Retina (tissue), 1 donor: ENCODE data around the gene SEMA4D.

Experiments used
- DNase-seq: peaks from one replicate; pipeline ENCODE4 v3.0.0-alpha.2; 2016

SEMA4D gene

GRCh38 chr9:89464300-89464901 is 33.5 kb downstream of the SEMA4D start:
- no peak for DNase-seq

GRCh38 chr9:89462817-89463683 is 34.9 kb downstream of the SEMA4D start:
- no peak for DNase-seq

- no peak for DNase-seq
Measured at GRCh38 chr9:89462199-89462598, 35.7 kb downstream of the SEMA4D start.

- no peak for DNase-seq
Measured at GRCh38 chr9:89461265-89461664, 36.6 kb downstream of the SEMA4D start.

GRCh38 chr9:89460551-89460950 is 37.4 kb downstream of the SEMA4D start:
- DNase-seq = no peak

- no peak for DNase-seq
Measured at GRCh38 chr9:89458768-89459496, 39.0 kb downstream of the SEMA4D start.

- no peak for DNase-seq
Measured at GRCh38 chr9:89457376-89457855, 40.5 kb downstream of the SEMA4D start.

GRCh38 chr9:89455356-89455824 is 42.5 kb downstream of the SEMA4D start:
- no peak for DNase-seq

- DNase-seq = no peak
Measured at GRCh38 chr9:89454498-89455355, 43.2 kb downstream of the SEMA4D start.

- no peak for DNase-seq
Measured at GRCh38 chr9:89453452-89453851, 44.5 kb downstream of the SEMA4D start.

- DNase-seq = no peak
Measured at GRCh38 chr9:89452561-89452960, 45.4 kb downstream of the SEMA4D start.

GRCh38 chr9:89450213-89450612 is 47.7 kb downstream of the SEMA4D start:
- no peak for DNase-seq

- no peak for DNase-seq
Measured at GRCh38 chr9:89449261-89449671, 48.6 kb downstream of the SEMA4D start.

- DNase-seq = no peak
Measured at GRCh38 chr9:89448821-89449220, 49.1 kb downstream of the SEMA4D start.

GRCh38 chr9:89448381-89448780 is 49.5 kb downstream of the SEMA4D start:
- no peak for DNase-seq

- DNase-seq = no peak
Measured at GRCh38 chr9:89447416-89447815, 50.5 kb downstream of the SEMA4D start.

- DNase-seq = no peak
Measured at GRCh38 chr9:89446961-89447310, 51.0 kb downstream of the SEMA4D start.

GRCh38 chr9:89446261-89446960 is 51.5 kb downstream of the SEMA4D start:
- no peak for DNase-seq

GRCh38 chr9:89445801-89446251 is 52.1 kb downstream of the SEMA4D start:
- DNase-seq = no peak

GRCh38 chr9:89444925-89445765 is 52.8 kb downstream of the SEMA4D start:
- DNase-seq = no peak

- DNase-seq = peak; percentile 53
Measured at GRCh38 chr9:89444274-89444673, 53.6 kb downstream of the SEMA4D start.
